GM18868 (cell line): ENCODE results near the gene ZNF236.

Experiments used
- ATAC-seq: cut with Tn5 transposase; IDR thresholded peaks from one replicate; pipeline ENCODE4 v1.9.1; 2021; ENCODE audit warnings: mild to moderate bottlenecking, moderate library complexity; ENCODE audit not compliant: unreplicated experiment

ZNF236 gene

GRCh38 chr18:77019641-77020040 lies 197.3 kb downstream of the ZNF236 start:
- no peak for ATAC-seq
